Measurements from ENCODE around the gene TVP23A.
"Not testable (repeated sequence)": the region's sequence is repeated elsewhere in the genome, so short reads cannot be mapped to it uniquely, and the experiment has no call there.

TVP23A gene

GRCh38 chr16:10744370-10745030 is 74.1 kb downstream of the TVP23A start:
- DNase-seq, result no peak

GRCh38 chr16:10743610-10744369 is 74.8 kb downstream of the TVP23A start, which contains the start of gene NUBP1:
Gene NUBP1 (plus strand): TSS chr16:10743842. CDS start chr16:10743864, 22 bp downstream.
- peak; percentile 90 for DNase-seq

- DNase-seq, result no peak
Observed at GRCh38 chr16:10743227-10743609, 75.4 kb downstream of the TVP23A start.

GRCh38 chr16:10741844-10742243 is 76.8 kb downstream of the TVP23A start:
- no peak for DNase-seq

- DNase-seq, result not testable (repeated sequence)
Observed at GRCh38 chr16:10741249-10741648, 77.3 kb downstream of the TVP23A start.

- DNase-seq, result no peak
Observed at GRCh38 chr16:10740845-10741208, 77.8 kb downstream of the TVP23A start.

- no peak for DNase-seq
Observed at GRCh38 chr16:10740000-10740844, 78.4 kb downstream of the TVP23A start.

GRCh38 chr16:10738231-10739077 is 80.1 kb downstream of the TVP23A start:
- DNase-seq, result no peak

GRCh38 chr16:10737068-10737625 is 81.4 kb downstream of the TVP23A start:
- DNase-seq, result peak; percentile 25

- DNase-seq, result no peak
Observed at GRCh38 chr16:10731790-10732189, 86.8 kb downstream of the TVP23A start.

GRCh38 chr16:10729104-10730048 is 89.2 kb downstream of the TVP23A start:
- DNase-seq, result no peak

- DNase-seq, result no peak
Observed at GRCh38 chr16:10728003-10728887, 90.3 kb downstream of the TVP23A start.
